Mesothelial cell of epicardium (in vitro differentiated cells): ENCODE measurements around the gene MED13L. TPM values are rescaled to one million over a fixed set of nuclear protein-coding genes. Genes with fewer than 3 reads are reported as not detected.

Experiments
- DNase-seq, 2 experiments: peaks; one replicate each; pipeline ENCODE4 v3.0.0; 2021; ENCODE audit warnings: low spot score in 2 of 2; ENCODE audit not compliant: unreplicated experiment in 2 of 2
- H3K27ac Mint-ChIP-seq: 2 replicates; pipeline ENCODE4 v1.8.0; 2021; ENCODE audit warnings: mixed read lengths
- H3K27me3 Mint-ChIP-seq: 2 replicates; pipeline ENCODE4 v1.8.0; 2021; ENCODE audit warnings: low read depth, mixed read lengths
- H3K36me3 Mint-ChIP-seq: 2 replicates; pipeline ENCODE4 v1.8.0; 2021; ENCODE audit warnings: mixed read lengths
- H3K4me1 Mint-ChIP-seq: 2 replicates; pipeline ENCODE4 v1.8.0; 2021; ENCODE audit warnings: mixed read lengths
- H3K4me3 Mint-ChIP-seq: 2 replicates; pipeline ENCODE4 v1.8.0; 2021; ENCODE audit warnings: mild to moderate bottlenecking, moderate library complexity, mixed read lengths
- H3K9me3 Mint-ChIP-seq: 2 replicates; pipeline ENCODE4 v1.8.0; 2021; ENCODE audit warnings: mixed read lengths
- CTCF ChIP-seq: fragments of 200-600 bp; sonication (generic); IDR thresholded peaks from one replicate; pipeline ENCODE4 v1.5.0; 2021; ENCODE audit warnings: antibody characterized with exemption; ENCODE audit not compliant: unreplicated experiment
- total RNA-seq: library from RNA; stranded (reverse); gene quantifications from 3 replicates; pipeline ENCODE4 v1.2.1, GENCODE V29; 2021

Gene MED13L
- total RNA-seq, 1 donor from 2014 or later, result 179 TPM

DNA sequence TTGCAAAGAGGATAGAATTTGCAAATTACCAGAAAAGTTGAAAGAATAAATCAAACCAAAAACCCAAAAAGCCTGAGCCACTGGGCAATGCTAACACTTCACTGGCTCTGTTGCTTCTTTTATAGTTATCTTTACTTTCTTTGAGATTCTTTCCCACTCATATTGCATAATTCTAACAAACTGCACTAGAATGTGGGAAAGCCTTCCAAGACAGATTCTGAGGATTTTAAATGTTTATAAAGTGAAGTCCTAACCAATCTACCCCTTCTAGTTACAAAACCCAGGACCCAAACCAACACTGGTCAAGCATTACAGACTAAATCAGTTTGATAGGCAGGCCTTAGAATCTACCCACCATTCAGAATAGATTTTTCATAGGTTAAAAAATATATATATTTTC, 150.9 kb downstream of the MED13L start:
- H3K4me1 Mint-ChIP-seq, result peaks cover 67% of the 10 kb centered on the region
- DNase-seq, result no peak
- no peak overlapping the region for H3K4me3 Mint-ChIP-seq
- no peak for TF ChIP-seq CTCF
- no peaks in the 10 kb centered on the region for H3K36me3 Mint-ChIP-seq
- H3K27me3 Mint-ChIP-seq, result no peaks in the 10 kb centered on the region
- H3K9me3 Mint-ChIP-seq, result no peaks in the 10 kb centered on the region
- H3K27ac Mint-ChIP-seq, result no peak overlapping the region

DNA sequence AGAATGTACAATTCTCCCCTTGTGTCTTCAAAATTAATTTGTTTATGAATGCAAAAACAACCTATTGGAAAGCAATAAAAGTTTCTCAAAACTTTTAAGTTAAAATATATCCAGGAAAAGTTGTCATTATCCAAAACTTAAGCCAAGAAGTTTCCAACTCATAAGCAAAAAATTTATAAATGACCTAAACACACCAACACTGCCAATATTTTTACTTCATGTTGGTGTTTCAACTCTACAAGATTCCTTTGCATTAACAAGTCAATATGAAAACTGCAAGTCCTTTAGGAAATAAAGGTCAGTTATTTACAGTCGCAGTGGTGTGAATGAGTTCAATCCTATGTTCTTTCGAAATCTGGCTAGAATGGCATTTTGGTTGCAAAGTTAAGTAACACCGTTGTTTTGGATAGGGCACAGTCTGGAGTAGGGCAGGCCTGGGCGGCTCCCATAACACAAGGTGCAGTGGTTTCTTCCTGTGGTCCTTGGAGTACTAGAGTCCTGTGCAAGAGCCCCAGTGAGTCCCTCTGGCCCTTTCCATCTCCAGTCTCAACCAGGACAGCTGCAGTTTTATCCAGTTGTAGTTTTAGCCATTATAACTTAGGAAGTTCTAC, 151.4 kb downstream of the MED13L start:
- Mint-ChIP-seq H3K36me3 (no peaks in the 10 kb centered on the region), H3K27me3 (no peaks in the 10 kb centered on the region), H3K9me3 (no peaks in the 10 kb centered on the region), H3K4me1 (peaks cover 72% of the 10 kb centered on the region), H3K4me3 (no peak overlapping the region), H3K27ac (no peak overlapping the region)
- no peak for DNase-seq
- no peak for TF ChIP-seq CTCF

- no peaks in the 10 kb centered on the region for H3K9me3 Mint-ChIP-seq
- no peaks in the 10 kb centered on the region for H3K36me3 Mint-ChIP-seq
- TF ChIP-seq CTCF, result no peak
- no peak for DNase-seq
- no peaks in the 10 kb centered on the region for H3K27me3 Mint-ChIP-seq
- H3K27ac Mint-ChIP-seq, result no peak overlapping the region
- no peak overlapping the region for H3K4me3 Mint-ChIP-seq
- peaks cover 74% of the 10 kb centered on the region for H3K4me1 Mint-ChIP-seq
Observed at GRCh38 chr12:116125084-116125483, 152.4 kb downstream of the MED13L start.

DNA sequence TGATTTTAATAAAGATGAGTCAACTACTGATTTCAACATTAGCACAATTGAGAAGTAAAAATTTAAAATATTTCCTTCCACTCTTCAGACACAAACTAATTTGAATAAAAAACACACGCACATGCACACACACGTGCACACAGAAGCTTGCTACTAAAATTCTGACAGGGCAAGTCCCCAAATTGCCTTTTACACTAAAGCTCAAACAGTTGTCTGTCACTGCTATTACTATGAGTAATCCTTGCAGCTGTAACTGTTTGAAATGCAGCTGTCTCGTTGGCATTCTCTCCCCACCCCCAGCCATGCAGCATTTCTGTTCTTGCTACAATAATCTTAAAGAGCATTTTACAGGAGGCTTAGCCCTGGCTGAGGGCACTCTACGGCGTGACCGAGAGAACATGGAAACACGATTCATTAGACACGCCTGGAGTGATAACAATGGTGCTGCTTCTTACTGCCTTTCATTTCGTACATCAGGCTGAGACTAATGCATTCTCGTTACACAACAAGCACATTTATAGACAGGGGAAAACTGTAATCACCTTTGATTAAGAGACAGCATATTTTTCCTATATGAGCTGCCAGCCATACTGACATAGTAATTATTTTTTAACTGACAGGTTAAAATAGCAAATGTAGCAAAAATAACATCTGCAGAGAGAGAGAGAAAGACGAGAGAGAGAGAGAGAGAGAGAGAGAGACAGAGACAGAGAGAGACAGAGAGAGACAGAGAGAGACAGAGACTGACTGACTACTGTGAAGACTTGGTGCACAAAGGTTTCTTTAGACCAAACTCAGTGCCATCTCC, 153.8 kb downstream of the MED13L start:
- peak overlapping the region; percentile 6 for H3K4me3 Mint-ChIP-seq

DNA sequence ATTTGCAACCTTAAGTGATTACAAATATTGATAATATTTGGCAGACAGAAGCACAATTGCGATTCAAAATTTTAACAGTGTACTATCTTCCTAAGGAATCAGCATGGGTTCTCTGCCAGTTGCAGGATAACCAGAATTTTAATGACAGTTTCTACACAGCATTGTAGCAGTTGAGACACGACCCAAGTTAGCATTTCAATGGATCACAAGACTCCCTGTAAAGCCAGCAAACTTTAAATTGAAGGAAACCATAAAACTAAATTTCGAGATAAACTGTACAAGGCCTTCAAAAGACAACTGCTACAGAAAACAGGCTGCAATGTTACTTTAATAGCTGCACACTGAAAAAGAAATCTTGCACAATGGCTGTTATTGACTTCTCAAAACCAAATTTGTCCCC, 154.9 kb downstream of the MED13L start:
- no peaks in the 10 kb centered on the region for H3K36me3 Mint-ChIP-seq
- no peaks in the 10 kb centered on the region for H3K27me3 Mint-ChIP-seq
- TF ChIP-seq CTCF, result no peak
- no peaks in the 10 kb centered on the region for H3K9me3 Mint-ChIP-seq
- H3K27ac Mint-ChIP-seq, result peak overlapping the region; percentile 90
- peaks cover 64% of the 10 kb centered on the region for H3K4me1 Mint-ChIP-seq
- H3K4me3 Mint-ChIP-seq, result no peak overlapping the region
- no peak for DNase-seq

More for the DNA sequence above, 153.8 kb downstream of the MED13L start:
- DNase-seq, result no peak
- Mint-ChIP-seq H3K36me3 (no peaks in the 10 kb centered on the region), H3K27ac (peak overlapping the region; percentile 60), H3K9me3 (no peaks in the 10 kb centered on the region), H3K27me3 (no peaks in the 10 kb centered on the region), H3K4me1 (peaks cover 71% of the 10 kb centered on the region)
- TF ChIP-seq CTCF, result no peak
